Right atrium auricular region (tissue), 2 donors: ENCODE data around the gene RASGRF1. TPM values are rescaled to one million over a fixed set of nuclear protein-coding genes. Genes with fewer than 3 reads are reported as not detected.
"Not testable (repeated sequence)": the region's sequence is repeated elsewhere in the genome, so short reads cannot be mapped to it uniquely, and the experiment has no call there.

Experiments
- DNase-seq: peaks from one replicate; pipeline ENCODE4 v3.0.0-alpha.2; 2019; ENCODE audit warnings: low spot score
- H3K27ac ChIP-seq, 2 donors: fragments of 200-600 bp; sonication (generic); 1 replicate in 1 of 2; 2 replicates in 1 of 2; pipeline ENCODE4 v1.5.1; 2016 to 2019
- H3K27me3 ChIP-seq, 2 donors: fragments of 200-600 bp; sonication (generic); one replicate each; pipeline versions ENCODE4 v1.5.1 to v1.6.0; 2017 to 2019
- H3K36me3 ChIP-seq: fragments of 200-600 bp; sonication (generic); one replicate; pipeline ENCODE4 v1.5.1; 2016
- H3K4me1 ChIP-seq, 2 donors: fragments of 200-600 bp; sonication (generic); one replicate each; pipeline versions ENCODE4 v1.5.1 to v1.6.0; 2017 to 2019
- H3K4me3 ChIP-seq, 2 donors: fragments of 200-600 bp; sonication (generic); 1 replicate in 1 of 2; 2 replicates in 1 of 2; pipeline ENCODE4 v1.5.1; 2017 to 2019; ENCODE audit warnings: mild to moderate bottlenecking in 1 of 2, moderate library complexity in 1 of 2
- H3K9me3 ChIP-seq, 2 donors: fragments of 200-600 bp; sonication (generic); one replicate each; pipeline ENCODE4 v1.5.1; 2019
- total RNA-seq, 2 donors: library from RNA; depleted of rRNA; stranded (reverse); fragments of >200 nt; gene quantifications; one replicate each; pipeline ENCODE4 v1.1.0, GENCODE V29; 2016
- TF ChIP-seq, protein P1 (sequence below), 2 donors: fragments of 200-600 bp; sonication (generic); IDR thresholded peaks; one replicate each; pipeline ENCODE4 v1.5.1; 2019; ENCODE audit warnings: antibody characterized with exemption in 2 of 2

Gene RASGRF1
- total RNA-seq, 2 donors from 2014 or later, result 1.0 TPM; not detected in 1

GRCh38 chr15:79027532-79028410 is 62.8 kb downstream of the RASGRF1 start:
- H3K36me3 ChIP-seq, result no peaks in the 10 kb centered on the region
- no peaks in the 10 kb centered on the region for H3K4me1 ChIP-seq
- no peak for DNase-seq
- TF ChIP-seq, protein P1, sequence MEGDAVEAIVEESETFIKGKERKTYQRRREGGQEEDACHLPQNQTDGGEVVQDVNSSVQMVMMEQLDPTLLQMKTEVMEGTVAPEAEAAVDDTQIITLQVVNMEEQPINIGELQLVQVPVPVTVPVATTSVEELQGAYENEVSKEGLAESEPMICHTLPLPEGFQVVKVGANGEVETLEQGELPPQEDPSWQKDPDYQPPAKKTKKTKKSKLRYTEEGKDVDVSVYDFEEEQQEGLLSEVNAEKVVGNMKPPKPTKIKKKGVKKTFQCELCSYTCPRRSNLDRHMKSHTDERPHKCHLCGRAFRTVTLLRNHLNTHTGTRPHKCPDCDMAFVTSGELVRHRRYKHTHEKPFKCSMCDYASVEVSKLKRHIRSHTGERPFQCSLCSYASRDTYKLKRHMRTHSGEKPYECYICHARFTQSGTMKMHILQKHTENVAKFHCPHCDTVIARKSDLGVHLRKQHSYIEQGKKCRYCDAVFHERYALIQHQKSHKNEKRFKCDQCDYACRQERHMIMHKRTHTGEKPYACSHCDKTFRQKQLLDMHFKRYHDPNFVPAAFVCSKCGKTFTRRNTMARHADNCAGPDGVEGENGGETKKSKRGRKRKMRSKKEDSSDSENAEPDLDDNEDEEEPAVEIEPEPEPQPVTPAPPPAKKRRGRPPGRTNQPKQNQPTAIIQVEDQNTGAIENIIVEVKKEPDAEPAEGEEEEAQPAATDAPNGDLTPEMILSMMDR (IDR thresholded peaks at IDR 0.05), result no peak
- H3K27me3 ChIP-seq, result no peaks in the 10 kb centered on the region
- no peaks in the 10 kb centered on the region for H3K9me3 ChIP-seq
- H3K27ac ChIP-seq, result no peak overlapping the region
- no peak overlapping the region for H3K4me3 ChIP-seq

DNA sequence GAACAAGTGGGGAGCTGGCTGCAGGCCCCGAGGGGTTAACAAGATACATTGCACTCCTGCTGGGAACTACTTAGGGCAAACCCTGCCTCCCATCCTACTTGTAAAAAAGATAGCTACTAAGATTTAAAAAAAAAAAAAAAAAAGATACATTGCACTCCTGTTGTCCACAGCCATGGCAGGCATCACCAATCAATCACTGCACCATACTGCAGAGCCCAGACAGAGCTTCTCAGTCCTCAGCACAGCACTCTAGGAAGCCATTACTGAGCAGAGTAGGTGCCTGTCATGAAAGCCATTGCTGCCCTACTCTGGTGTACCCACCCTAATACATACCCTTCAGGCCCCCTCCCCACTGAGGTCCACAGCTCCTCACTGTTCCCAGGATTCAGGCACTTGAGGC is 64.8 kb downstream of the RASGRF1 start:
- Histone ChIP-seq H3K4me3 (no peak overlapping the region), H3K4me1 (no peaks in the 10 kb centered on the region), H3K27ac (no peak overlapping the region), H3K9me3 (no peaks in the 10 kb centered on the region), H3K27me3 (no peaks in the 10 kb centered on the region), H3K36me3 (no peaks in the 10 kb centered on the region)
- DNase-seq, result no peak
- TF ChIP-seq, protein P1 (IDR thresholded peaks at IDR 0.05), result no peak

DNA sequence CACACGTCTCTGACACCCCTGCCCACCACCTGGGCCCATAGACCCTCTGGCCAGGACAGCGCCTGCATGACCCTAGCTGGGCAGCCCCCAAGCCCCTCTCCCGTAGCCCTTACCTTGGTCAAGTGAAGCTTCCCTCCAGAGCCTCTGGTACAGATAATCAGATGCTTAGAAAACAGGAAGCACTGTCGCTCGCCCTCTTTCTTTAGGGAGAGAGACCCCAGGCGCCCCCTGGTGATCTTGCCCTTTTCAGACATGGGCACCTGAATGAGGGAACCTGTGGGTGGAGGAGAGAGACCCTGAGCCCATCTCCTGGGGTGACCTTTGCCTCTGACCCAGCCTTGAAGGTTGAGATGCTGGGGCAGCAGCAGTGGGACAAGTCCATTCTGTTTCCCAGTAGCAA is 65.4 kb downstream of the RASGRF1 start:
- H3K27me3 ChIP-seq, result no peaks in the 10 kb centered on the region
- H3K9me3 ChIP-seq, result no peaks in the 10 kb centered on the region
- H3K27ac ChIP-seq, result no peak overlapping the region
- no peaks in the 10 kb centered on the region for H3K4me1 ChIP-seq
- H3K4me3 ChIP-seq, result no peak overlapping the region
- no peak for DNase-seq
- TF ChIP-seq, protein P1 (IDR thresholded peaks at IDR 0.05), result peak in 1 of 2 donors; percentile 23
- no peaks in the 10 kb centered on the region for H3K36me3 ChIP-seq

DNA sequence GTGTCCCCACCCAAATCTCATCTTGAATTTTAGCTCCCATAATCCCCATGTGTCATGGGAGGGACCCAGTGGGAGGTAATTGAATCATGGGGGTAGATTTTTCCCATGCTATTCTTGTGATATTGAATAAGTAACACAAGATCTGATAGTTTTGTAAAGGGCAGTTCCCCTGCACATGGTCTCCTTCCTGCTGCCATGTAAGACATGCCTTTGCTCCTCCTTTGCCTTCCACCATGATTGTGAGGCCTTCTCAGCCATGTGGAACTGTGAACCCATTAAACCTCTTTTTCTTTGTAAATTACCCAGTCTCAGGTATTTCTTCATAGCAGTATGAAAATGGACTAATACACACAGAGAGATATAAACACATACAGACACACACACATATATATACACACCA is 66.1 kb downstream of the RASGRF1 start:
- not testable (repeated sequence) for H3K36me3 ChIP-seq, H3K27me3 ChIP-seq, DNase-seq, H3K9me3 ChIP-seq, H3K4me1 ChIP-seq, H3K27ac ChIP-seq, H3K4me3 ChIP-seq

- Histone ChIP-seq H3K36me3 (no peaks in the 10 kb centered on the region), H3K27ac (no peak overlapping the region), H3K27me3 (no peaks in the 10 kb centered on the region), H3K4me3 (no peak overlapping the region), H3K4me1 (no peaks in the 10 kb centered on the region), H3K9me3 (no peaks in the 10 kb centered on the region)
- TF ChIP-seq, protein P1 (IDR thresholded peaks at IDR 0.05), result no peak
- no peak for DNase-seq
These were observed 66.7 kb downstream of the RASGRF1 start for GRCh38 chr15:79023918-79024317.

DNA sequence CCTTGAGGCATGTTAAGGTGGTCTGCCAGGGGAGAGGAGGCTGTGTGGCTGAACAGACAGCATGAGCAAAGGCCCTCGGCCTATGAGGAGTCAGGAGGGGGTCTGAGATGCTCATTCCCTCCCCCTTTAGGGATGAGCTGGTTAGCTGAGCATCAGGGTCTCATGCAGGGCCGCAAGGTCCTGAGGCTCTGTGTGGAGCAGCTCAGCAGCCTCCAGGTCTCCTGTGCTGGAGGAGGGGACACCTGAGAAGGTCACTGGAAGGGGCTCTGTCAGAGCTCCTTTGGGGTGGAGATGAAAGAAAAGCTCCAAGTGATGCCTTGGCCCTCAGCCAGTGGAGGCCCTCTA is 67.1 kb downstream of the RASGRF1 start:
- H3K36me3 ChIP-seq, result no peaks in the 10 kb centered on the region
- H3K27ac ChIP-seq, result no peak overlapping the region
- no peak for DNase-seq
- no peaks in the 10 kb centered on the region for H3K27me3 ChIP-seq
- no peaks in the 10 kb centered on the region for H3K9me3 ChIP-seq
- TF ChIP-seq, protein P1 (IDR thresholded peaks at IDR 0.05), result no peak
- H3K4me1 ChIP-seq, result no peaks in the 10 kb centered on the region
- no peak overlapping the region for H3K4me3 ChIP-seq
